Right lobe of liver (tissue), 4 donors: ENCODE measurements around the gene RLF.

Experiments used
- POLR2A ChIP-seq: fragments of 450-650 bp; IDR thresholded peaks from one replicate; pipeline ENCODE4 v1.6.1; 2017; ENCODE audit warnings: antibody characterized with exemption, mild to moderate bottlenecking
- TF ChIP-seq, protein P1 (sequence below), 4 donors: fragments of 200-600 bp in 3 of 4; fragments of 450-650 bp in 1 of 4; IDR thresholded peaks; one replicate each; pipeline versions ENCODE4 v1.5.1 to v1.8.0; 2016 to 2022; ENCODE audit warnings: antibody characterized with exemption in 4 of 4, mild to moderate bottlenecking in 2 of 4
- donor health status: DM: no; HTN: no; CAD: no.
- donor health status: DM: no; HTN: no; CAD: no.
- donor health status: DM: no; HTN: yes; CAD: no.

- TF ChIP-seq, protein P1, sequence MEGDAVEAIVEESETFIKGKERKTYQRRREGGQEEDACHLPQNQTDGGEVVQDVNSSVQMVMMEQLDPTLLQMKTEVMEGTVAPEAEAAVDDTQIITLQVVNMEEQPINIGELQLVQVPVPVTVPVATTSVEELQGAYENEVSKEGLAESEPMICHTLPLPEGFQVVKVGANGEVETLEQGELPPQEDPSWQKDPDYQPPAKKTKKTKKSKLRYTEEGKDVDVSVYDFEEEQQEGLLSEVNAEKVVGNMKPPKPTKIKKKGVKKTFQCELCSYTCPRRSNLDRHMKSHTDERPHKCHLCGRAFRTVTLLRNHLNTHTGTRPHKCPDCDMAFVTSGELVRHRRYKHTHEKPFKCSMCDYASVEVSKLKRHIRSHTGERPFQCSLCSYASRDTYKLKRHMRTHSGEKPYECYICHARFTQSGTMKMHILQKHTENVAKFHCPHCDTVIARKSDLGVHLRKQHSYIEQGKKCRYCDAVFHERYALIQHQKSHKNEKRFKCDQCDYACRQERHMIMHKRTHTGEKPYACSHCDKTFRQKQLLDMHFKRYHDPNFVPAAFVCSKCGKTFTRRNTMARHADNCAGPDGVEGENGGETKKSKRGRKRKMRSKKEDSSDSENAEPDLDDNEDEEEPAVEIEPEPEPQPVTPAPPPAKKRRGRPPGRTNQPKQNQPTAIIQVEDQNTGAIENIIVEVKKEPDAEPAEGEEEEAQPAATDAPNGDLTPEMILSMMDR (IDR thresholded peaks at IDR 0.05), result no peak
- no peak for TF ChIP-seq POLR2A
Measured at GRCh38 chr1:40255231-40255630, 94.0 kb downstream of the RLF start.
